Esophagus squamous epithelium (tissue), 5 donors: ENCODE results near the gene DPEP1. TPM values are rescaled to one million over a fixed set of nuclear protein-coding genes. Genes with fewer than 3 reads are reported as not detected.
A peak's percentile ranks its signal among the peaks of the same experiment; 100 is the strongest.
"Not testable (repeated sequence)": the region's sequence is repeated elsewhere in the genome, so short reads cannot be mapped to it uniquely, and the experiment has no call there.

Source experiments
- DNase-seq: peaks from one replicate; lab custom pipeline; 2025; lab: John Stamatoyannopoulos, UW
- H3K27ac ChIP-seq, 4 donors: fragments of 200-600 bp; sonication (generic); one replicate each; pipeline ENCODE4 v1.5.1; 2016 to 2019; ENCODE audit warnings: mild to moderate bottlenecking in 1 of 4
- H3K27me3 ChIP-seq, 4 donors: fragments of 200-600 bp; sonication (generic); 1 replicate in 3 of 4; 2 replicates in 1 of 4; pipeline versions ENCODE4 v1.5.1 to v1.6.0; 2017 to 2021; ENCODE audit warnings: antibody characterized with exemption in 1 of 4
- H3K36me3 ChIP-seq, 3 donors: fragments of 200-600 bp; sonication (generic); one replicate each; pipeline ENCODE4 v1.5.1; 2016 to 2019
- H3K4me1 ChIP-seq, 3 donors: fragments of 200-600 bp; sonication (generic); one replicate each; pipeline ENCODE4 v1.5.1; 2017 to 2019
- H3K4me3 ChIP-seq, 4 donors: fragments of 200-600 bp; sonication (generic); 1 replicate in 3 of 4; 2 replicates in 1 of 4; pipeline ENCODE4 v1.5.1; 2016 to 2019; ENCODE audit warnings: mild to moderate bottlenecking in 2 of 4, moderate library complexity in 1 of 4
- H3K9me3 ChIP-seq, 3 donors: fragments of 200-600 bp; sonication (generic); one replicate each; pipeline ENCODE4 v1.5.1; 2016 to 2019
- CTCF ChIP-seq, 6 experiments: fragments of 450-650 bp in 4 of 6; fragments of 200-600 bp in 2 of 6; sonication (generic) in 2 of 6; IDR thresholded peaks; one replicate each; pipeline ENCODE4 v1.5.1; 2016 to 2019; ENCODE audit warnings: antibody characterized with exemption in 6 of 6, mild to moderate bottlenecking in 4 of 6, moderate library complexity in 4 of 6
- POLR2A ChIP-seq, 4 donors: fragments of 450-650 bp; IDR thresholded peaks; one replicate each; pipeline ENCODE4 v1.6.1; 2017; ENCODE audit warnings: antibody characterized with exemption in 4 of 4, mild to moderate bottlenecking in 4 of 4, moderate library complexity in 3 of 4
- WGBS, 2 donors: methylation state at CpG; one replicate each; pipeline ENCODE4 v1.1.5; 2018; 5-methylcytosine and 5-hydroxymethylcytosine counted together
- intact Hi-C: fragments of 100-400 bp; cut with DNase I; formaldehyde crosslinking; loops from one replicate; pipeline ENCODE4 v1.15.0; 2022
- total RNA-seq, 4 donors: library from RNA; depleted of rRNA; stranded (reverse); fragments of >200 nt; gene quantifications; one replicate each; pipeline ENCODE4 v1.1.0, GENCODE V29; 2016
- donor health status: DM: yes; HTN: yes; CAD: no.

The DPEP1 gene
- total RNA-seq, 4 donors from 2014 or later, result 0.76 to 4.1 TPM; not detected in 2

GRCh38 chr16:89669755-89670154, 56.3 kb downstream of the DPEP1 start:
- intact Hi-C loops, result no loop called here

GRCh38 chr16:89670496-89671431, 57.3 kb downstream of the DPEP1 start:
- no peaks in the 10 kb centered on the region for H3K9me3 ChIP-seq
- peaks cover 0 to 18% (median 4%) of the 10 kb centered on the region in 3 donors for H3K4me1 ChIP-seq
- no peaks in the 10 kb centered on the region for H3K27me3 ChIP-seq
- intact Hi-C loops, result no loop called here
- peak overlapping the region in 1 of 4 donors; percentile 35 for H3K27ac ChIP-seq
- DNase-seq, result no peak
- TF ChIP-seq CTCF (IDR thresholded peaks at IDR 0.05) (no peak), POLR2A (IDR thresholded peaks at IDR 0.05) (no peak)
- 65 to 66% methylated on average over 8 to 10 of the region's 10 CpGs for WGBS, 2 donors
- H3K36me3 ChIP-seq, result no peaks in the 10 kb centered on the region
- no peak overlapping the region for H3K4me3 ChIP-seq

More at GRCh38 chr16:89669755-89670154, 56.3 kb downstream of the DPEP1 start:
- WGBS, 2 donors, result no CpG with 5 or more reads among the region's 13 CpGs
- no peak overlapping the region for H3K4me3 ChIP-seq
- H3K4me1 ChIP-seq, result peaks cover 0 to 18% (median 4%) of the 10 kb centered on the region in 3 donors
- no peaks in the 10 kb centered on the region for H3K27me3 ChIP-seq
- no peak overlapping the region for H3K27ac ChIP-seq
- no peaks in the 10 kb centered on the region for H3K36me3 ChIP-seq
- TF ChIP-seq CTCF (IDR thresholded peaks at IDR 0.05) (no peak), POLR2A (IDR thresholded peaks at IDR 0.05) (no peak)
- DNase-seq, result no peak
- no peaks in the 10 kb centered on the region for H3K9me3 ChIP-seq

GRCh38 chr16:89671565-89671964, 58.1 kb downstream of the DPEP1 start:
- WGBS, 2 donors, result 58 to 76% methylated on average over 3 to 4 of the region's 4 CpGs
- DNase-seq, H3K36me3 ChIP-seq, H3K27me3 ChIP-seq, H3K27ac ChIP-seq, H3K4me3 ChIP-seq, intact Hi-C loops, H3K9me3 ChIP-seq: not testable (repeated sequence)
- peaks cover 0 to 18% (median 4%) of the 10 kb centered on the region in 3 donors for H3K4me1 ChIP-seq

GRCh38 chr16:89672177-89672941, 58.9 kb downstream of the DPEP1 start:
- H3K4me1 ChIP-seq, result peaks cover 0 to 18% (median 4%) of the 10 kb centered on the region in 3 donors
- no peaks in the 10 kb centered on the region for H3K36me3 ChIP-seq
- no peak for TF ChIP-seq POLR2A (IDR thresholded peaks at IDR 0.05)
- TF ChIP-seq CTCF (IDR thresholded peaks at IDR 0.05), result no peak
- H3K27ac ChIP-seq, result no peak overlapping the region
- intact Hi-C loops, result no loop called here
- WGBS, 2 donors, result 80 to 88% methylated on average over 10 to 15 of the region's 16 CpGs
- H3K9me3 ChIP-seq, result no peaks in the 10 kb centered on the region
- H3K27me3 ChIP-seq, result no peaks in the 10 kb centered on the region
- H3K4me3 ChIP-seq, result no peak overlapping the region
- DNase-seq, result no peak

GRCh38 chr16:89678258-89678657, 64.8 kb downstream of the DPEP1 start:
- no peak overlapping the region for H3K4me3 ChIP-seq
- TF ChIP-seq POLR2A (IDR thresholded peaks at IDR 0.05), result no peak
- no peak for TF ChIP-seq CTCF (IDR thresholded peaks at IDR 0.05)
- 94 to 97% methylated on average over 2 of the region's 2 CpGs for WGBS, 2 donors
- H3K27me3 ChIP-seq, result no peaks in the 10 kb centered on the region
- no peak overlapping the region for H3K27ac ChIP-seq
- H3K9me3 ChIP-seq, result peaks cover 0 to 9% (median 0%) of the 10 kb centered on the region in 3 donors
- no peaks in the 10 kb centered on the region for H3K36me3 ChIP-seq
- no peaks in the 10 kb centered on the region for H3K4me1 ChIP-seq
- no peak for DNase-seq
- intact Hi-C loops, result no loop called here
